ENCODE data around the gene ATAD3C. TPM values are rescaled to one million over a fixed set of nuclear protein-coding genes. Genes with fewer than 3 reads are reported as not detected.

ATAD3C gene
- total RNA-seq, 1 experiment from 2014 or later, result 10.6 TPM

GRCh38 chr1:1419813-1420653 lies 29.5 kb upstream of the ATAD3C start:
- peak; percentile 62 for ATAC-seq
- no peak overlapping the region for H3K27ac ChIP-seq (ENCODE audit: low read length)
- no peak overlapping the region for H3K4me3 ChIP-seq (ENCODE audit: low read depth in 2 of 2, low read length in 2 of 2)
- no peaks in the 10 kb centered on the region for H3K9me3 ChIP-seq (ENCODE audit: control insufficient read depth, insufficient read depth, low read depth, low read length)
- DNase-seq (ENCODE audit: low read depth, low spot score), result no peak
- ChIA-PET CTCF (interaction anchor here (0.6 kb wide), 1 partner anchor 84 kb away, joined by 5 read pairs; no protein-coding TSS in a partner anchor), POLR2A (interaction anchor here (0.7 to 1.5 kb wide), 2 partner anchors 11 to 50 kb away, joined by 7 read pairs; no protein-coding TSS in a partner anchor)
- peaks cover 22% of the 10 kb centered on the region for H3K4me1 ChIP-seq (ENCODE audit: control insufficient read depth, insufficient read depth, low read length)
- intact Hi-C loops (cut with micrococcal nuclease; ENCODE audit: unreplicated experiment) (no loop called here), in situ Hi-C loops (cut with HindIII; ENCODE audit: low pct_unique_long_range_greater_than_20kb, low sequenced_read_pairs) (no loop called here)
- TF ChIP-seq POLR2AphosphoS5 (IDR thresholded peaks at IDR 0.05; ENCODE audit: low read depth, low read length), result no peak
- TF ChIP-seq TCF7L2 (IDR thresholded peaks at IDR 0.05; ENCODE audit: low read depth, low read length), result no peak
- no peak for TF ChIP-seq SIN3A (IDR thresholded peaks at IDR 0.05; ENCODE audit: borderline replicate concordance, insufficient read depth, low read depth, low read length)
- no peak for TF ChIP-seq REST (IDR thresholded peaks at IDR 0.05; ENCODE audit: insufficient read depth in 1 of 2, low read depth in 2 of 2, low read length in 1 of 2)
- TF ChIP-seq CTCF (IDR thresholded peaks at IDR 0.05), result no peak; the same call in 1 of the 2 replicates
- no peaks in the 10 kb centered on the region for H3K36me3 ChIP-seq (ENCODE audit: control insufficient read depth, insufficient read depth, low read length)
- BruUV-seq (replicated peaks), result no TSS peak
- no peaks in the 10 kb centered on the region for H3K27me3 ChIP-seq (ENCODE audit: control insufficient read depth, insufficient read depth, low read length)

GRCh38 chr1:1420654-1421141 lies 28.8 kb upstream of the ATAD3C start:
- BruUV-seq (replicated peaks), result no TSS peak
- CTCF ChIA-PET, result interaction anchor here (0.6 kb wide), 1 partner anchor 84 kb away, joined by 5 read pairs; no protein-coding TSS in a partner anchor
- POLR2A ChIA-PET, result interaction anchor here (1.5 kb wide), 1 partner anchor 10 kb away, joined by 7 read pairs; no protein-coding TSS in a partner anchor
- Histone ChIP-seq H3K4me1 (ENCODE audit: control insufficient read depth, insufficient read depth, low read length) (peaks cover 22% of the 10 kb centered on the region), H3K36me3 (ENCODE audit: control insufficient read depth, insufficient read depth, low read length) (no peaks in the 10 kb centered on the region), H3K9me3 (ENCODE audit: control insufficient read depth, insufficient read depth, low read depth, low read length) (no peaks in the 10 kb centered on the region), H3K4me3 (ENCODE audit: low read depth in 2 of 2, low read length in 2 of 2) (no peak overlapping the region), H3K27ac (ENCODE audit: low read length) (peak overlapping the region; percentile 70), H3K27me3 (ENCODE audit: control insufficient read depth, insufficient read depth, low read length) (no peaks in the 10 kb centered on the region)
- DNase-seq (ENCODE audit: low read depth, low spot score) (no peak), ATAC-seq (no peak)
- TF ChIP-seq SIN3A (IDR thresholded peaks at IDR 0.05; ENCODE audit: borderline replicate concordance, insufficient read depth, low read depth, low read length), result no peak
- TF ChIP-seq TCF7L2 (IDR thresholded peaks at IDR 0.05; ENCODE audit: low read depth, low read length), result no peak
- TF ChIP-seq REST (IDR thresholded peaks at IDR 0.05; ENCODE audit: insufficient read depth in 1 of 2, low read depth in 2 of 2, low read length in 1 of 2), result no peak
- TF ChIP-seq POLR2AphosphoS5 (IDR thresholded peaks at IDR 0.05; ENCODE audit: low read depth, low read length), result no peak
- no peak for TF ChIP-seq CTCF (IDR thresholded peaks at IDR 0.05)
- in situ Hi-C loops (cut with HindIII; ENCODE audit: low pct_unique_long_range_greater_than_20kb, low sequenced_read_pairs), result no loop called here
- intact Hi-C loops (cut with micrococcal nuclease; ENCODE audit: unreplicated experiment), result no loop called here

All from Panc1 (cell line).